Gastrocnemius medialis (tissue), 4 donors: Measurements from ENCODE around the gene PRKAG2. TPM values are rescaled to one million over a fixed set of nuclear protein-coding genes. Genes with fewer than 3 reads are reported as not detected.

ENCODE experiments used
- ATAC-seq, 2 donors: fragments of 150-250 bp; one replicate each; pipeline ENCODE4 v1.9.1; 2016
- DNase-seq, 2 donors: peaks; one replicate each; pipeline ENCODE4 v3.0.0-alpha.2; 2019
- H3K27ac ChIP-seq, 4 donors: fragments of 200-600 bp; sonication (generic); 1 replicate in 1 of 4; 2 replicates in 3 of 4; pipeline ENCODE4 v1.5.1; 2016 to 2018; ENCODE audit warnings: mild to moderate bottlenecking in 2 of 4, moderate library complexity in 1 of 4
- H3K27me3 ChIP-seq, 3 donors: fragments of 200-600 bp; sonication (generic) in 2 of 3; 1 replicate in 1 of 3; 2 replicates in 2 of 3; pipeline versions ENCODE4 v1.5.1 to v1.6.0; 2016 to 2019; ENCODE audit warnings: mild to moderate bottlenecking in 1 of 3, moderate library complexity in 1 of 3
- H3K36me3 ChIP-seq, 2 donors: fragments of 200-600 bp; sonication (generic) in 1 of 2; one replicate each; pipeline ENCODE4 v1.5.1; 2017 to 2018
- H3K4me1 ChIP-seq, 2 donors: fragments of 200-600 bp; sonication (generic) in 1 of 2; one replicate each; pipeline ENCODE4 v1.5.1; 2016 to 2017; ENCODE audit warnings: mild to moderate bottlenecking in 2 of 2
- H3K4me3 ChIP-seq, 4 donors: fragments of 200-600 bp; sonication (generic) in 3 of 4; 1 replicate in 1 of 4; 2 replicates in 3 of 4; pipeline ENCODE4 v1.5.1; 2016 to 2019; ENCODE audit warnings: mild to moderate bottlenecking in 2 of 4
- H3K9me3 ChIP-seq, 3 donors: fragments of 200-600 bp; sonication (generic) in 2 of 3; 1 replicate in 1 of 3; 2 replicates in 2 of 3; pipeline ENCODE4 v1.5.1; 2016 to 2019
- POLR2A ChIP-seq, 2 donors: fragments of 450-650 bp; IDR thresholded peaks; one replicate each; pipeline ENCODE4 v1.6.1; 2017; ENCODE audit warnings: antibody characterized with exemption in 2 of 2, mild to moderate bottlenecking in 2 of 2, moderate library complexity in 2 of 2
- in situ Hi-C, 4 donors: fragments of 200-750 bp; cut with MboI; loops; one replicate each; pipeline versions ENCODE4 v1.15.0 to v1.8.0; 2017; ENCODE audit warnings: low sequenced_read_pairs in 4 of 4
- intact Hi-C: fragments of 100-400 bp; cut with DNase I; formaldehyde crosslinking; loops from one replicate; pipeline ENCODE4 v1.15.1; 2023; ENCODE audit warnings: low total_unique reads
- total RNA-seq, 4 donors: library from RNA; depleted of rRNA; stranded (reverse); fragments of >200 nt; gene quantifications; one replicate each; pipeline versions ENCODE4 v1.1.0 to v1.2.3, GENCODE V29; 2016
- TF ChIP-seq, protein P1 (sequence below), 5 experiments: fragments of 450-650 bp in 3 of 5; fragments of 200-600 bp in 2 of 5; sonication (generic) in 2 of 5; IDR thresholded peaks in 4 of 5; conservative IDR thresholded peaks in 1 of 5; 1 replicate in 4 of 5; 2 replicates in 1 of 5; pipeline ENCODE4 v1.5.1; 2016 to 2019; ENCODE audit warnings: antibody characterized with exemption in 5 of 5, mild to moderate bottlenecking in 3 of 5, moderate library complexity in 3 of 5

PRKAG2 gene
- total RNA-seq, 4 donors from 2014 or later = 5.3 to 32.6 (median 13.9) TPM

- intact Hi-C loops = no loop called here
- no peaks in the 10 kb centered on the region for H3K9me3 ChIP-seq
These were observed 107.6 kb downstream of the PRKAG2 start for GRCh38 chr7:151769188-151769821.

GRCh38 chr7:151768805-151769187 is 108.1 kb downstream of the PRKAG2 start:
- Histone ChIP-seq H3K9me3 (no peaks in the 10 kb centered on the region), H3K36me3 (no peaks in the 10 kb centered on the region), H3K4me3 (no peak overlapping the region), H3K4me1 (no peaks in the 10 kb centered on the region), H3K27me3 (no peaks in the 10 kb centered on the region), H3K27ac (no peak overlapping the region)
- in situ Hi-C loops (loop anchor here (5.0 to 25.0 kb wide), 3 partner anchors 141 to 406 kb away; no protein-coding TSS in a partner anchor), intact Hi-C loops (no loop called here)
- DNase-seq (no peak), ATAC-seq (no peak)
- no peak for TF ChIP-seq POLR2A (IDR thresholded peaks at IDR 0.05)
- TF ChIP-seq, protein P1, sequence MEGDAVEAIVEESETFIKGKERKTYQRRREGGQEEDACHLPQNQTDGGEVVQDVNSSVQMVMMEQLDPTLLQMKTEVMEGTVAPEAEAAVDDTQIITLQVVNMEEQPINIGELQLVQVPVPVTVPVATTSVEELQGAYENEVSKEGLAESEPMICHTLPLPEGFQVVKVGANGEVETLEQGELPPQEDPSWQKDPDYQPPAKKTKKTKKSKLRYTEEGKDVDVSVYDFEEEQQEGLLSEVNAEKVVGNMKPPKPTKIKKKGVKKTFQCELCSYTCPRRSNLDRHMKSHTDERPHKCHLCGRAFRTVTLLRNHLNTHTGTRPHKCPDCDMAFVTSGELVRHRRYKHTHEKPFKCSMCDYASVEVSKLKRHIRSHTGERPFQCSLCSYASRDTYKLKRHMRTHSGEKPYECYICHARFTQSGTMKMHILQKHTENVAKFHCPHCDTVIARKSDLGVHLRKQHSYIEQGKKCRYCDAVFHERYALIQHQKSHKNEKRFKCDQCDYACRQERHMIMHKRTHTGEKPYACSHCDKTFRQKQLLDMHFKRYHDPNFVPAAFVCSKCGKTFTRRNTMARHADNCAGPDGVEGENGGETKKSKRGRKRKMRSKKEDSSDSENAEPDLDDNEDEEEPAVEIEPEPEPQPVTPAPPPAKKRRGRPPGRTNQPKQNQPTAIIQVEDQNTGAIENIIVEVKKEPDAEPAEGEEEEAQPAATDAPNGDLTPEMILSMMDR (IDR thresholded peaks at IDR 0.05 in 4 of 5, conservative IDR thresholded peaks at IDR 0.05 in 1 of 5) = no peak

More at GRCh38 chr7:151769188-151769821, 107.6 kb downstream of the PRKAG2 start:
- Histone ChIP-seq H3K36me3 (no peaks in the 10 kb centered on the region), H3K27me3 (no peaks in the 10 kb centered on the region), H3K4me1 (no peaks in the 10 kb centered on the region), H3K4me3 (no peak overlapping the region), H3K27ac (no peak overlapping the region)
- in situ Hi-C loops = loop anchor here (5.0 to 25.0 kb wide), 3 partner anchors 142 to 407 kb away; no protein-coding TSS in a partner anchor
- no peak for TF ChIP-seq POLR2A (IDR thresholded peaks at IDR 0.05)
- TF ChIP-seq, protein P1 (IDR thresholded peaks at IDR 0.05 in 4 of 5, conservative IDR thresholded peaks at IDR 0.05 in 1 of 5) = no peak
- ATAC-seq (no peak), DNase-seq (no peak)

- H3K27me3 ChIP-seq = no peaks in the 10 kb centered on the region
- H3K4me3 ChIP-seq = no peak overlapping the region
- no peaks in the 10 kb centered on the region for H3K9me3 ChIP-seq
- no peak for DNase-seq
- H3K4me1 ChIP-seq = no peaks in the 10 kb centered on the region
- TF ChIP-seq POLR2A (IDR thresholded peaks at IDR 0.05) = no peak
- TF ChIP-seq, protein P1 (IDR thresholded peaks at IDR 0.05 in 4 of 5, conservative IDR thresholded peaks at IDR 0.05 in 1 of 5) = no peak
- no peaks in the 10 kb centered on the region for H3K36me3 ChIP-seq
- no peak for ATAC-seq
- intact Hi-C loops (no loop called here), in situ Hi-C loops (loop anchor here (5.0 to 25.0 kb wide), 3 partner anchors 140 to 405 kb away; no protein-coding TSS in a partner anchor)
- no peak overlapping the region for H3K27ac ChIP-seq
These were observed 109.4 kb downstream of the PRKAG2 start for GRCh38 chr7:151767557-151767956.

DNA sequence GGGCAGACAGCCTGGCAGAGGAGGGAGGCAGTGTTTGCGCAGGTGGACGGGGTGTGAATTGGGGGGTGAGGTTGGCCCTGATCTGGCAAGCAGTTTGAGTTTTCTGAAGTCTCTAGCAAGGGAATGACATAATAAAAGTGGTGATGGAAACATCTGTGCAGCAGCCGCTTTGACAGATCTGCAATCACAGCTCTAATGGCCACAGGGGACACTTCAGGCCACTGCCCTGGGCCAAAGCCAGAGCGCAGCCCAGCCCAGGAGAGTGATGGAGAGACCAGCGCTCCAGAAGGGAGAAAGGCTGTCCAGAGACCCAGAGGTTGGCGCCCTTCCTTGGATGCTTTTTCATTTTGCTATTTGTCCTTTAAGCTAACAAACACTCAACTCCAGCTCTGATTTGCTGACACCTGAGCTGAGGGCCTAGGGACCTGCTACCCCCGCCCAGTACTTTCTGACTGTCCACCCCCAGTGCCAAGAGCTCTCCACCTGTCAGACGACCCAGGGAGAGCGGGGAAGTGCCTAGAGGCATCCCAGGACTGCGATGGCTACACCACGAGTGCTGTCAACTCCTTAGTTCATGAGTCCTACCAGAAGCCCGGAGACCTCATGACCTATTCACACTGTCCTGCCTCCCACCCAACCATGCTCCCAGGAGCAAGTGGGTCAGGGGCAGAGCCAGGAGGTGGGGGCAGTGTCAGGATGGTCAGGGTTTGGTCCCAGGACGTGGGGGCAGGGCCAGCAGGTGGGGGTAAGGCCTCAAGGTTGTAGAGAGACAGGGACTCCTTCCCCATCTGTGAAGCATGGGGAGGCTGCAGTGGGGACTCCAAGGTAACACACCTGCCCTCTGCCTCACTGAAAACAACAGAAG is 112.6 kb downstream of the PRKAG2 start:
- no peak overlapping the region for H3K4me3 ChIP-seq
- no peak for ATAC-seq
- no peak for TF ChIP-seq POLR2A (IDR thresholded peaks at IDR 0.05)
- TF ChIP-seq, protein P1 (IDR thresholded peaks at IDR 0.05 in 4 of 5, conservative IDR thresholded peaks at IDR 0.05 in 1 of 5) = no peak
- H3K27ac ChIP-seq = no peak overlapping the region
- H3K4me1 ChIP-seq = no peaks in the 10 kb centered on the region
- H3K9me3 ChIP-seq = no peaks in the 10 kb centered on the region
- no peaks in the 10 kb centered on the region for H3K27me3 ChIP-seq
- no peak for DNase-seq
- H3K36me3 ChIP-seq = no peaks in the 10 kb centered on the region
- intact Hi-C loops = no loop called here
- in situ Hi-C loops = loop anchor here (5.0 to 25.0 kb wide), 3 partner anchors 137 to 402 kb away; no protein-coding TSS in a partner anchor
